HG02588 (cell line): ENCODE measurements around the gene CTR9.

Experiments
- ATAC-seq: cut with Tn5 transposase; IDR thresholded peaks from one replicate; pipeline ENCODE4 v1.9.1; 2021; ENCODE audit warnings: mild to moderate bottlenecking, moderate library complexity; ENCODE audit not compliant: unreplicated experiment

CTR9 gene

GRCh38 chr11:10742460-10743208 lies 8.4 kb upstream of the CTR9 start:
- ATAC-seq = no peak

GRCh38 chr11:10743354-10744000 lies 7.6 kb upstream of the CTR9 start:
- ATAC-seq = no peak

GRCh38 chr11:10744206-10744605 lies 6.8 kb upstream of the CTR9 start:
- ATAC-seq = no peak

- no peak for ATAC-seq
Observed at GRCh38 chr11:10746871-10747270, 4.2 kb upstream of the CTR9 start.

GRCh38 chr11:10747733-10748132 lies 3.3 kb upstream of the CTR9 start:
- ATAC-seq = no peak

- ATAC-seq = no peak
Observed at GRCh38 chr11:10749476-10749875, 1.6 kb upstream of the CTR9 start.

- peak; percentile 25 for ATAC-seq
Observed at GRCh38 chr11:10751581-10751940, 515 bp downstream of the CTR9 start.

- no peak for ATAC-seq
Observed at GRCh38 chr11:10752061-10752460, 1.0 kb downstream of the CTR9 start.

- no peak for ATAC-seq
Observed at GRCh38 chr11:10752486-10752885, 1.4 kb downstream of the CTR9 start.

- ATAC-seq = no peak
Observed at GRCh38 chr11:10758957-10759356, 7.9 kb downstream of the CTR9 start.

- no peak for ATAC-seq
Observed at GRCh38 chr11:10761085-10761698, 10.1 kb downstream of the CTR9 start.

GRCh38 chr11:10762185-10762584 lies 11.1 kb downstream of the CTR9 start:
- ATAC-seq = peak; percentile 78

- no peak for ATAC-seq
Observed at GRCh38 chr11:10762913-10763421, 11.9 kb downstream of the CTR9 start.

- ATAC-seq = no peak
Observed at GRCh38 chr11:10763766-10764165, 12.7 kb downstream of the CTR9 start.

GRCh38 chr11:10764412-10764811 lies 13.4 kb downstream of the CTR9 start:
- no peak for ATAC-seq

- ATAC-seq = no peak
Observed at GRCh38 chr11:10770626-10771254, 19.7 kb downstream of the CTR9 start.

GRCh38 chr11:10771457-10771856 lies 20.4 kb downstream of the CTR9 start:
- ATAC-seq = no peak

- ATAC-seq = no peak
Observed at GRCh38 chr11:10774811-10775210, 23.8 kb downstream of the CTR9 start.

- no peak for ATAC-seq
Observed at GRCh38 chr11:10777393-10777793, 26.3 kb downstream of the CTR9 start.

- ATAC-seq = no peak
Observed at GRCh38 chr11:10777806-10778205, 26.8 kb downstream of the CTR9 start.

- no peak for ATAC-seq
Observed at GRCh38 chr11:10778217-10778970, 27.3 kb downstream of the CTR9 start.
